ENCODE measurements around the gene EMILIN3.

DNA sequence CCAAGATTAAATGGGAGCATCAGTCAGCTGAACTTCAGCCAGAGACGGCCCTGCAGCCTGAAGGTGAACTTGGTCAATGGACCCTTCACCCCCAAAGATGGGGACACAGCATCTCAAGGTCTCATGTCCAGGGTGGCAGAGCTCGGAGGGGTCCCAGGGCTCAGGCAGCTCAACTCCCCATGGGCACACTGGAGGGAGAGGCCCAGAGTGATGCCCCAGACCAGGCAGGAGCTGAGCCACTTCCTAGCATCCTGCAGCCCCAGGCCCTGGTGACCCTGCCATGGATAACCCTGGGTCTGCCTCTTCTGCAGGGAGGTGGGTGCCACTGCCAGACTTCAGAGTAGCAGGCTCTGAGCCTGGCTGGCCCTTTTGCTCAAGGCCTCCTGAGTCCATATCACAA lies 27.5 kb upstream of the EMILIN3 start:
- TF ChIP-seq, protein P1, sequence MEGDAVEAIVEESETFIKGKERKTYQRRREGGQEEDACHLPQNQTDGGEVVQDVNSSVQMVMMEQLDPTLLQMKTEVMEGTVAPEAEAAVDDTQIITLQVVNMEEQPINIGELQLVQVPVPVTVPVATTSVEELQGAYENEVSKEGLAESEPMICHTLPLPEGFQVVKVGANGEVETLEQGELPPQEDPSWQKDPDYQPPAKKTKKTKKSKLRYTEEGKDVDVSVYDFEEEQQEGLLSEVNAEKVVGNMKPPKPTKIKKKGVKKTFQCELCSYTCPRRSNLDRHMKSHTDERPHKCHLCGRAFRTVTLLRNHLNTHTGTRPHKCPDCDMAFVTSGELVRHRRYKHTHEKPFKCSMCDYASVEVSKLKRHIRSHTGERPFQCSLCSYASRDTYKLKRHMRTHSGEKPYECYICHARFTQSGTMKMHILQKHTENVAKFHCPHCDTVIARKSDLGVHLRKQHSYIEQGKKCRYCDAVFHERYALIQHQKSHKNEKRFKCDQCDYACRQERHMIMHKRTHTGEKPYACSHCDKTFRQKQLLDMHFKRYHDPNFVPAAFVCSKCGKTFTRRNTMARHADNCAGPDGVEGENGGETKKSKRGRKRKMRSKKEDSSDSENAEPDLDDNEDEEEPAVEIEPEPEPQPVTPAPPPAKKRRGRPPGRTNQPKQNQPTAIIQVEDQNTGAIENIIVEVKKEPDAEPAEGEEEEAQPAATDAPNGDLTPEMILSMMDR (IDR thresholded peaks at IDR 0.05): no peak
- TF ChIP-seq POLR2A (IDR thresholded peaks at IDR 0.05): no peak

Measured in esophagus squamous epithelium (tissue), 4 donors.